GM23338 (cell line): ENCODE data around the gene SIRT7. TPM values are rescaled to one million over a fixed set of nuclear protein-coding genes. Genes with fewer than 3 reads are reported as not detected.

ENCODE experiments used
- ATAC-seq: fragments of 200-7000 bp; cut with Tn5 transposase; 3 replicates; pipeline ENCODE4 v1.9.1; 2020
- DNase-seq: peaks from one replicate; pipeline ENCODE4 v3.0.0-alpha.2; 2015; ENCODE audit warnings: low spot score
- H2AFZ ChIP-seq: fragments of 200-600 bp; sonication (generic); 2 replicates; pipeline ENCODE4 v1.8.0; 2016; ENCODE audit warnings: antibody characterized with exemption, mild to moderate bottlenecking, moderate library complexity
- H3F3A ChIP-seq: fragments of 200-600 bp; sonication (generic); replicated peaks from 2 replicates; pipeline ENCODE4 v1.8.0; 2017; ENCODE audit warnings: antibody characterized with exemption, mixed run types, low read depth
- H3K27ac ChIP-seq: fragments of 200-600 bp; sonication (generic); 2 replicates; pipeline ENCODE4 v1.6.1; 2016; ENCODE audit warnings: low read depth
- H3K27me3 ChIP-seq: fragments of 200-600 bp; sonication (generic); 2 replicates; pipeline ENCODE4 v1.8.0; 2016; ENCODE audit warnings: mild to moderate bottlenecking, mixed run types, moderate library complexity; ENCODE audit not compliant: insufficient read depth
- H3K36me3 ChIP-seq: fragments of 200-600 bp; sonication (generic); 2 replicates; pipeline ENCODE4 v1.8.0; 2016; ENCODE audit warnings: mild to moderate bottlenecking; ENCODE audit not compliant: insufficient read depth
- H3K4me1 ChIP-seq: fragments of 200-600 bp; sonication (generic); 2 replicates; pipeline ENCODE4 v1.8.0; 2016; ENCODE audit warnings: mild to moderate bottlenecking, moderate library complexity; ENCODE audit not compliant: insufficient read depth
- H3K4me2 ChIP-seq: fragments of 200-600 bp; sonication (generic); 2 replicates; pipeline ENCODE4 v1.7.1; 2017; ENCODE audit warnings: mixed run types
- H3K4me3 ChIP-seq: fragments of 200-600 bp; sonication (generic); 2 replicates; pipeline ENCODE4 v1.6.1; 2016; ENCODE audit warnings: mixed run types
- H3K79me2 ChIP-seq: fragments of 200-600 bp; sonication (generic); replicated peaks from 2 replicates; pipeline ENCODE4 v1.8.0; 2017; ENCODE audit warnings: mild to moderate bottlenecking; ENCODE audit not compliant: insufficient read depth
- H3K9me2 ChIP-seq: fragments of 200-600 bp; sonication (generic); 2 replicates; pipeline ENCODE4 v1.8.0; 2017; ENCODE audit not compliant: insufficient read depth
- H4K20me1 ChIP-seq: fragments of 200-600 bp; sonication (generic); replicated peaks from 2 replicates; pipeline ENCODE4 v1.8.0; 2017; ENCODE audit warnings: mild to moderate bottlenecking; ENCODE audit not compliant: insufficient read depth
- H3K27ac Mint-ChIP-seq: 2 replicates; pipeline ENCODE4 v1.8.0; 2020; ENCODE audit warnings: inconsistent platforms, mild to moderate bottlenecking, moderate library complexity, mixed read lengths
- H3K27me3 Mint-ChIP-seq: 3 replicates; pipeline ENCODE4 v1.8.0; 2022; ENCODE audit warnings: low read depth, mild to moderate bottlenecking, moderate library complexity, mixed read lengths, inconsistent platforms; ENCODE audit not compliant: insufficient read depth, poor library complexity
- H3K36me3 Mint-ChIP-seq: 3 replicates; pipeline ENCODE4 v1.8.0; 2021; ENCODE audit warnings: low read depth, mild to moderate bottlenecking, inconsistent platforms, moderate library complexity, mixed read lengths
- H3K4me1 Mint-ChIP-seq: 3 replicates; pipeline ENCODE4 v1.8.0; 2020; ENCODE audit warnings: mild to moderate bottlenecking, inconsistent platforms, mixed read lengths
- H3K4me3 Mint-ChIP-seq: 3 replicates; pipeline ENCODE4 v1.8.0; 2021; ENCODE audit warnings: moderate library complexity, mild to moderate bottlenecking, inconsistent platforms, mixed read lengths
- H3K9me3 Mint-ChIP-seq: 3 replicates; pipeline ENCODE4 v1.8.0; 2020; ENCODE audit warnings: moderate library complexity, mild to moderate bottlenecking, inconsistent platforms, mixed read lengths
- CTCF ChIP-seq, 2 experiments: fragments of 200-600 bp in 1 of 2; sonication (generic) in 1 of 2; conservative IDR thresholded peaks; 2 replicates each; pipeline versions ENCODE4 v1.5.1 to v1.6.1; 2016 to 2017; ENCODE audit warnings: antibody characterized with exemption in 2 of 2, low read depth in 2 of 2, mild to moderate bottlenecking in 2 of 2, moderate library complexity in 1 of 2
- ETS1 ChIP-seq: IDR thresholded peaks from 2 replicates; pipeline ENCODE4 v1.6.1; 2016; ENCODE audit warnings: antibody characterized with exemption
- EZH2phosphoT487 ChIP-seq: fragments of 200-600 bp; sonication (generic); IDR thresholded peaks from one replicate; pipeline ENCODE4 v1.8.1; 2018; ENCODE audit warnings: antibody characterized with exemption; ENCODE audit not compliant: unreplicated experiment
- JUNB ChIP-seq: IDR thresholded peaks from one replicate; pipeline ENCODE4 v1.6.1; 2016; ENCODE audit warnings: antibody characterized with exemption; ENCODE audit not compliant: unreplicated experiment
- NANOG ChIP-seq: IDR thresholded peaks from 2 replicates; pipeline ENCODE4 v1.6.1; 2016; ENCODE audit warnings: antibody characterized with exemption, borderline replicate concordance
- ZNF462 ChIP-seq: fragments of 250-450 bp; sonication (Bioruptor Pico); IDR thresholded peaks from 2 replicates; pipeline ENCODE4 v1.5.0; 2020; ENCODE audit warnings: mild to moderate bottlenecking, moderate library complexity
- polyA plus RNA-seq: library from polyadenylated mRNA; unstranded; fragments of >200 nt; fragmentation: Nextera tagmentation; extraction: Ambion mirVana; gene quantifications from 2 replicates; pipeline ENCODE4 v1.2.1, GENCODE V29; 2016
- total RNA-seq: library from RNA; depleted of rRNA; stranded (reverse); fragments of >200 nt; shearing (Covaris generic); gene quantifications from 2 replicates; pipeline ENCODE4 v1.2.3, GENCODE V29; 2014

Gene SIRT7
- total and polyA plus RNA-seq, 2 experiments from 2014 or later, result 16.3 to 20.8 TPM

- H4K20me1 ChIP-seq, result peaks cover 15% of the 10 kb centered on the region; the same call in 1 of the 2 replicates
- Mint-ChIP-seq H3K4me3 (peak overlapping the region; percentile 91), H3K36me3 (peaks cover 64% of the 10 kb centered on the region), H3K27me3 (peaks cover 33% of the 10 kb centered on the region), H3K9me3 (no peaks in the 10 kb centered on the region), H3K27ac (peak overlapping the region; percentile 99), H3K4me1 (peaks cover 4% of the 10 kb centered on the region; the same call in 1 of the 3 replicates)
- no peak for ATAC-seq
- no peak for TF ChIP-seq ETS1
- TF ChIP-seq NANOG, result no peak
- TF ChIP-seq ZNF462 (CRISPR knock-in tag), result no peak
- TF ChIP-seq JUNB, result no peak
- no peak for TF ChIP-seq EZH2phosphoT487
- TF ChIP-seq CTCF (conservative IDR thresholded peaks at IDR 0.05; ENCODE audit: low read depth in 2 of 2), result no peak
- peaks cover 8% of the 10 kb centered on the region; the same call in 1 of the 2 replicates for H3K4me1 ChIP-seq
- H3K4me3 ChIP-seq, result peak overlapping the region; percentile 95
- H3K36me3 ChIP-seq, result peaks cover 44% of the 10 kb centered on the region
- no peak overlapping the region for H2AFZ ChIP-seq
- no peak for DNase-seq
- H3K79me2 ChIP-seq, result peaks cover 58% of the 10 kb centered on the region
- peak overlapping the region; percentile 96 for H3K4me2 ChIP-seq
- no peak overlapping the region for H3K27ac ChIP-seq
- peaks cover 24% of the 10 kb centered on the region for H3F3A ChIP-seq
- H3K27me3 ChIP-seq, result no peaks in the 10 kb centered on the region
- no peaks in the 10 kb centered on the region for H3K9me2 ChIP-seq
Observed at GRCh38 chr17:81891303-81891552, 26.7 kb downstream of the SIRT7 start.
